ENCODE measurements around the gene RNF38.

RNF38 gene

GRCh38 chr9:36444203-36444602 lies 44.1 kb upstream of the RNF38 start:
- Histone ChIP-seq H3K4me1 (ENCODE audit: control insufficient read depth, low read length) (no peaks in the 10 kb centered on the region), H3K9me2 (replicated peaks; ENCODE audit: control insufficient read depth, low read length) (no peaks in the 10 kb centered on the region), H3K79me2 (ENCODE audit: control insufficient read depth, low read length) (peaks cover 70% of the 10 kb centered on the region), H3F3A (ENCODE audit: control insufficient read depth, insufficient read depth) (no peaks in the 10 kb centered on the region), H4K20me1 (ENCODE audit: control insufficient read depth, insufficient read depth, low read depth, low read length) (peaks cover 4% of the 10 kb centered on the region; the same call in 1 of the 2 replicates), H3K27me3 (ENCODE audit: control insufficient read depth, low read length) (no peaks in the 10 kb centered on the region), H3K4me3 (ENCODE audit: low read length) (no peak overlapping the region), H3K4me2 (ENCODE audit: low read length) (no peak overlapping the region), H3K36me3 (ENCODE audit: control insufficient read depth, low read length) (no peaks in the 10 kb centered on the region), H3K27ac (ENCODE audit: low read depth, low read length) (no peak overlapping the region), H3K9me3 (ENCODE audit: control insufficient read depth, insufficient read depth, low read length) (no peaks in the 10 kb centered on the region)
- TF ChIP-seq CTCF (IDR thresholded peaks at IDR 0.05; ENCODE audit: low read depth, low read length, poor library complexity, severe bottlenecking) (no peak), EZH2phosphoT487 (IDR thresholded peaks at IDR 0.05; ENCODE audit: borderline replicate concordance, low read length) (no peak)

GRCh38 chr9:36443581-36443980 lies 43.5 kb upstream of the RNF38 start:
- Histone ChIP-seq H3K27ac (ENCODE audit: low read depth, low read length) (no peak overlapping the region), H3K27me3 (ENCODE audit: control insufficient read depth, low read length) (no peaks in the 10 kb centered on the region), H4K20me1 (ENCODE audit: control insufficient read depth, insufficient read depth, low read depth, low read length) (peaks cover 4% of the 10 kb centered on the region; the same call in 1 of the 2 replicates), H3K4me1 (ENCODE audit: control insufficient read depth, low read length) (no peaks in the 10 kb centered on the region), H3K4me3 (ENCODE audit: low read length) (no peak overlapping the region), H3K9me2 (replicated peaks; ENCODE audit: control insufficient read depth, low read length) (no peaks in the 10 kb centered on the region), H3K9me3 (ENCODE audit: control insufficient read depth, insufficient read depth, low read length) (no peaks in the 10 kb centered on the region), H3K36me3 (ENCODE audit: control insufficient read depth, low read length) (no peaks in the 10 kb centered on the region), H3K4me2 (ENCODE audit: low read length) (no peak overlapping the region), H3F3A (ENCODE audit: control insufficient read depth, insufficient read depth) (no peaks in the 10 kb centered on the region), H3K79me2 (ENCODE audit: control insufficient read depth, low read length) (peaks cover 68% of the 10 kb centered on the region)
- TF ChIP-seq EZH2phosphoT487 (IDR thresholded peaks at IDR 0.05; ENCODE audit: borderline replicate concordance, low read length) (no peak), CTCF (IDR thresholded peaks at IDR 0.05; ENCODE audit: low read depth, low read length, poor library complexity, severe bottlenecking) (no peak)

GRCh38 chr9:36442710-36443109 lies 42.6 kb upstream of the RNF38 start:
- Histone ChIP-seq H3K9me3 (ENCODE audit: control insufficient read depth, insufficient read depth, low read length) (no peaks in the 10 kb centered on the region), H3K4me2 (ENCODE audit: low read length) (no peak overlapping the region), H3K4me3 (ENCODE audit: low read length) (no peak overlapping the region), H3K27ac (ENCODE audit: low read depth, low read length) (no peak overlapping the region), H3K4me1 (ENCODE audit: control insufficient read depth, low read length) (no peaks in the 10 kb centered on the region), H3K9me2 (replicated peaks; ENCODE audit: control insufficient read depth, low read length) (no peaks in the 10 kb centered on the region), H3K36me3 (ENCODE audit: control insufficient read depth, low read length) (no peaks in the 10 kb centered on the region), H4K20me1 (ENCODE audit: control insufficient read depth, insufficient read depth, low read depth, low read length) (peaks cover 4% of the 10 kb centered on the region; the same call in 1 of the 2 replicates), H3K79me2 (ENCODE audit: control insufficient read depth, low read length) (peaks cover 64% of the 10 kb centered on the region), H3F3A (ENCODE audit: control insufficient read depth, insufficient read depth) (no peaks in the 10 kb centered on the region), H3K27me3 (ENCODE audit: control insufficient read depth, low read length) (no peaks in the 10 kb centered on the region)
- TF ChIP-seq CTCF (IDR thresholded peaks at IDR 0.05; ENCODE audit: low read depth, low read length, poor library complexity, severe bottlenecking) (no peak), EZH2phosphoT487 (IDR thresholded peaks at IDR 0.05; ENCODE audit: borderline replicate concordance, low read length) (no peak)

Data from DOHH2 (cell line).